Heart right ventricle (tissue), 16 donors: Measurements from ENCODE around the gene TM9SF2. TPM values are rescaled to one million over a fixed set of nuclear protein-coding genes. Genes with fewer than 3 reads are reported as not detected.

Source experiments
- ATAC-seq, 8 donors: fragments of 200-7000 bp; cut with Tn5 transposase; one replicate each; pipeline ENCODE4 v1.9.1; 2020; ENCODE audit warnings: mild to moderate bottlenecking in 8 of 8, moderate library complexity in 8 of 8, moderate number of reproducible peaks in 1 of 8
- DNase-seq, 2 donors: peaks; one replicate each; pipeline ENCODE4 v3.0.0-alpha.2; 2020
- H3K27ac ChIP-seq, 10 donors: fragments of 200-600 bp; sonication (generic) in 2 of 10; one replicate each; pipeline versions ENCODE4 v1.5.0 to v1.8.0; 2020 to 2022; ENCODE audit warnings: mild to moderate bottlenecking in 3 of 10
- H3K27me3 ChIP-seq, 7 donors: fragments of 200-600 bp; one replicate each; pipeline ENCODE4 v1.8.0; 2021 to 2022; ENCODE audit warnings: mild to moderate bottlenecking in 2 of 7
- H3K36me3 ChIP-seq, 9 donors: fragments of 200-600 bp; sonication (generic) in 1 of 9; one replicate each; pipeline versions ENCODE4 v1.5.0 to v1.8.0; 2020 to 2022; ENCODE audit warnings: mild to moderate bottlenecking in 2 of 9
- H3K4me1 ChIP-seq, 9 donors: fragments of 200-600 bp; sonication (generic) in 1 of 9; one replicate each; pipeline versions ENCODE4 v1.5.0 to v1.8.0; 2020 to 2022; ENCODE audit warnings: mild to moderate bottlenecking in 4 of 9
- H3K4me3 ChIP-seq, 10 donors: fragments of 200-600 bp; sonication (generic) in 2 of 10; one replicate each; pipeline versions ENCODE4 v1.5.0 to v1.8.0; 2020 to 2022; ENCODE audit warnings: mild to moderate bottlenecking in 7 of 10, moderate library complexity in 2 of 10
- H3K9me3 ChIP-seq, 11 donors: fragments of 200-600 bp in 10 of 11; sonication (generic) in 2 of 11; one replicate each; pipeline versions ENCODE4 v1.5.0 to v1.8.0; 2013 to 2022; ENCODE audit warnings: mild to moderate bottlenecking in 2 of 11, control low read depth in 1 of 11, moderate library complexity in 1 of 11
- CTCF ChIP-seq, 9 donors: fragments of 200-600 bp; sonication (generic) in 2 of 9; IDR thresholded peaks; one replicate each; pipeline versions ENCODE4 v1.5.0 to v1.8.0; 2021 to 2022; ENCODE audit warnings: antibody characterized with exemption in 9 of 9, mild to moderate bottlenecking in 5 of 9, moderate library complexity in 1 of 9
- WGBS, 2 donors: extraction: QIAGEN DNeasy Blood & Tissue Kit; methylation state at CpG; one replicate each; pipeline ENCODE4 v1.1.7; 2013; ENCODE audit warnings: inconsistent platforms in 1 of 2; 5-methylcytosine and 5-hydroxymethylcytosine counted together
- intact Hi-C, 10 donors: fragments of 100-400 bp; cut with DNase I; formaldehyde crosslinking; loops; one replicate each; pipeline versions ENCODE4 v1.11.1 to v1.14.2; 2022
- polyA plus RNA-seq, 2 donors: library from polyadenylated mRNA; stranded (reverse); fragments of 200-250 nt; gene quantifications; one replicate each; pipeline ENCODE4 v1.2.3, GENCODE V29; 2013
- total RNA-seq, 10 donors: library from RNA; stranded (reverse); fragmentation: NEBNext Ultra II Directional in 3 of 10; extraction: Animal tissue kit (Norgen Biotek cat#: 25700) in 3 of 10; gene quantifications; one replicate each; pipeline versions ENCODE4 v1.2.1 to v1.2.4, GENCODE V29; 2021 to 2023
- donor health status: Arrhythmogenic right ventricular cardiomyopathy.
- donor health status: ischemic (EF 13 %, LVEDD 7.1; RV severe dilation, severe dysfunction).
- donor health status: healthy with polysubstance abuse.
- donor health status: DM: no; HTN: yes; CAD: no.
- donor health status: DM: no; HTN: no; CAD: no.
- donor health status: ischemic (EF 25% LVEDD 6.9; RV normal size, moderate dysfunction).
- donor health status: ischemic (EF 25% LVEDD 5.7; RV mildly dilated, moderate dysfunction).
- donor health status: healthy.
- donor health status: DM: yes; HTN: yes; CAD: no.
- donor health status: Ischemic cardiomyopathy.
- donor health status: ischemic (EF 35%, LVEDD 5.7; RV mildly dilated, moderate dysfunction).
- donor health status: nonischemic (EF 11% LVEDD 7.7; RV severe dilation, severe dysfunction).
- donor health status: DM: yes; HTN: yes; CAD: no.
- donor health status: PGD.
- donor health status: ischemic (EF 29% LVEDD 5.4; RV normal size, mild dysfunction).
- donor health status: nonischemic (EF 23%, LVEDD 6.1; RV moderate dilation, normal function).

Gene TM9SF2
- total and polyA plus RNA-seq, 12 donors, result 27.9 to 78.8 (median 61.1) TPM

GRCh38 chr13:99528547-99528946 lies 27.3 kb downstream of the TM9SF2 start:
- intact Hi-C loops, result no loop called here

GRCh38 chr13:99536023-99536422 lies 34.8 kb downstream of the TM9SF2 start:
- ATAC-seq, result no peak
- no peak overlapping the region for H3K27ac ChIP-seq
- no peak for DNase-seq
- no peaks in the 10 kb centered on the region for H3K4me1 ChIP-seq
- H3K36me3 ChIP-seq, result peaks cover 0 to 89% (median 11%) of the 10 kb centered on the region in 9 donors
- intact Hi-C loops, result no loop called here
- no peaks in the 10 kb centered on the region for H3K9me3 ChIP-seq
- no peak for TF ChIP-seq CTCF (IDR thresholded peaks at IDR 0.05)
- 92 to 97% methylated on average over 2 of the region's 2 CpGs for WGBS, 2 donors
- no peak overlapping the region for H3K4me3 ChIP-seq
- H3K27me3 ChIP-seq, result no peaks in the 10 kb centered on the region

More at GRCh38 chr13:99528547-99528946, 27.3 kb downstream of the TM9SF2 start:
- Histone ChIP-seq H3K27ac (no peak overlapping the region), H3K27me3 (no peaks in the 10 kb centered on the region), H3K9me3 (no peaks in the 10 kb centered on the region), H3K4me3 (no peak overlapping the region), H3K36me3 (peaks cover 0 to 97% (median 7%) of the 10 kb centered on the region in 9 donors), H3K4me1 (peaks cover 0 to 6% (median 0%) of the 10 kb centered on the region in 9 donors)
- no peak for ATAC-seq
- peak in 5 of 9 donors; percentile 12 to 33 (median 27) for TF ChIP-seq CTCF (IDR thresholded peaks at IDR 0.05)
- DNase-seq, result no peak

- H3K36me3 ChIP-seq, result peaks cover 0 to 100% (median 41%) of the 10 kb centered on the region in 9 donors
- TF ChIP-seq CTCF (IDR thresholded peaks at IDR 0.05), result no peak
- DNase-seq (no peak), ATAC-seq (no peak)
- H3K27me3 ChIP-seq, result no peaks in the 10 kb centered on the region
- H3K4me1 ChIP-seq, result peaks cover 0 to 7% (median 0%) of the 10 kb centered on the region in 9 donors
- H3K4me3 ChIP-seq, result no peak overlapping the region
- intact Hi-C loops, result no loop called here
- no peaks in the 10 kb centered on the region for H3K9me3 ChIP-seq
- 87 to 94% methylated on average over 1 of the region's 1 CpG for WGBS, 2 donors
- H3K27ac ChIP-seq, result no peak overlapping the region
These were observed 39.3 kb downstream of the TM9SF2 start for GRCh38 chr13:99540530-99540929.

GRCh38 chr13:99542788-99543406 lies 41.6 kb downstream of the TM9SF2 start:
- no peak for TF ChIP-seq CTCF (IDR thresholded peaks at IDR 0.05)
- intact Hi-C loops, result no loop called here
- H3K4me3 ChIP-seq, result no peak overlapping the region
- peak overlapping the region in 1 of 10 donors; percentile 49 for H3K27ac ChIP-seq
- WGBS, 2 donors, result 80 to 84% methylated on average over 8 of the region's 8 CpGs
- peaks cover 0 to 100% (median 51%) of the 10 kb centered on the region in 9 donors for H3K36me3 ChIP-seq
- peak in 3 of 8 donors; percentile 49 to 62 (median 61) for ATAC-seq
- H3K9me3 ChIP-seq, result no peaks in the 10 kb centered on the region
- peaks cover 0 to 8% (median 0%) of the 10 kb centered on the region in 9 donors for H3K4me1 ChIP-seq
- DNase-seq, result no peak
- H3K27me3 ChIP-seq, result no peaks in the 10 kb centered on the region
